NCI-H146 treated with DMSO at 0.1 percent for 48 hours (cell line): Measurements from ENCODE around the gene GPRIN1.

Experiments used
- DNase-seq: peaks from one replicate; lab custom pipeline; 2025; ENCODE audit not compliant: unreplicated experiment; lab: John Stamatoyannopoulos, UW

GPRIN1 gene

GRCh38 chr5:176609724-176610434, at the start of gene GPRIN1:
TSS of gene GPRIN1 (minus strand) at chr5:176610156. CDS start at chr5:176599834, 10,322 bp downstream.
- DNase-seq = peak; percentile 30

- DNase-seq = no peak
Measured at GRCh38 chr5:176659512-176659839, 49.5 kb upstream of the GPRIN1 start.

GRCh38 chr5:176658817-176659511, 49.0 kb upstream of the GPRIN1 start:
- no peak for DNase-seq

- DNase-seq = peak; percentile 3
Measured at GRCh38 chr5:176658007-176658599, 48.1 kb upstream of the GPRIN1 start.

- DNase-seq = no peak
Measured at GRCh38 chr5:176656467-176656990, 46.6 kb upstream of the GPRIN1 start.

- no peak for DNase-seq
Measured at GRCh38 chr5:176654856-176655255, 44.9 kb upstream of the GPRIN1 start.

GRCh38 chr5:176653401-176654385, 43.7 kb upstream of the GPRIN1 start:
- no peak for DNase-seq

GRCh38 chr5:176652136-176652535, 42.2 kb upstream of the GPRIN1 start:
- DNase-seq = no peak

GRCh38 chr5:176651472-176651980, 41.6 kb upstream of the GPRIN1 start:
- DNase-seq = no peak

GRCh38 chr5:176650354-176650884, 40.5 kb upstream of the GPRIN1 start:
- no peak for DNase-seq

GRCh38 chr5:176648474-176649194, 38.7 kb upstream of the GPRIN1 start:
- DNase-seq = no peak

- no peak for DNase-seq
Measured at GRCh38 chr5:176647843-176648473, 38.0 kb upstream of the GPRIN1 start.

GRCh38 chr5:176647030-176647842, 37.3 kb upstream of the GPRIN1 start, which contains the start of gene TSPAN17:
TSS of gene TSPAN17 (plus strand) at chr5:176647484. CDS start at chr5:176647616, 132 bp downstream.
- peak; percentile 90 for DNase-seq

- no peak for DNase-seq
Measured at GRCh38 chr5:176646707-176647029, 36.7 kb upstream of the GPRIN1 start.

GRCh38 chr5:176646049-176646706, 36.2 kb upstream of the GPRIN1 start:
- DNase-seq = no peak

GRCh38 chr5:176644878-176645670, 35.1 kb upstream of the GPRIN1 start:
- no peak for DNase-seq

GRCh38 chr5:176644294-176644693, 34.3 kb upstream of the GPRIN1 start:
- DNase-seq = no peak
